Gastrocnemius medialis (tissue), 4 donors: ENCODE data around the gene CES2.

ENCODE experiments used
- CTCF ChIP-seq, 5 experiments: fragments of 450-650 bp in 3 of 5; fragments of 200-600 bp in 2 of 5; sonication (generic) in 2 of 5; IDR thresholded peaks in 4 of 5; conservative IDR thresholded peaks in 1 of 5; 1 replicate in 4 of 5; 2 replicates in 1 of 5; pipeline ENCODE4 v1.5.1; 2016 to 2019; ENCODE audit warnings: antibody characterized with exemption in 5 of 5, mild to moderate bottlenecking in 3 of 5, moderate library complexity in 3 of 5
- POLR2A ChIP-seq, 2 donors: fragments of 450-650 bp; IDR thresholded peaks; one replicate each; pipeline ENCODE4 v1.6.1; 2017; ENCODE audit warnings: antibody characterized with exemption in 2 of 2, mild to moderate bottlenecking in 2 of 2, moderate library complexity in 2 of 2

GRCh38 chr16:66898933-66899309 lies 36.4 kb upstream of the CES2 start:
- no peak for TF ChIP-seq CTCF (IDR thresholded peaks at IDR 0.05 in 4 of 5, conservative IDR thresholded peaks at IDR 0.05 in 1 of 5)
- no peak for TF ChIP-seq POLR2A (IDR thresholded peaks at IDR 0.05)
